Globus pallidus (tissue), 1 donor: Measurements from ENCODE around the gene USP17L10.
"Not testable (repeated sequence)": the region's sequence is repeated elsewhere in the genome, so short reads cannot be mapped to it uniquely, and the experiment has no call there.

Experiments used
- DNase-seq: peaks from one replicate; pipeline ENCODE4 v3.0.0-alpha.2; 2015; ENCODE audit warnings: low spot score

USP17L10 gene

GRCh38 chr4:9210357-9210756 is at the start of gene USP17L10:
TSS of gene USP17L10 (plus strand) at chr4:9210657. CDS start at chr4:9210657, 0 bp downstream.
- DNase-seq: not testable (repeated sequence)

- DNase-seq: not testable (repeated sequence)
Observed at GRCh38 chr4:9165990-9166389, 44.5 kb upstream of the USP17L10 start.

GRCh38 chr4:9169791-9170459 is 40.5 kb upstream of the USP17L10 start, which contains the start of gene FAM90A26:
TSS of gene FAM90A26 (plus strand) at chr4:9170409. CDS start at chr4:9173173, 2,764 bp downstream.
- DNase-seq: not testable (repeated sequence)

- DNase-seq: not testable (repeated sequence)
Observed at GRCh38 chr4:9214701-9215100, 4.2 kb downstream of the USP17L10 start.

- DNase-seq: not testable (repeated sequence)
Observed at GRCh38 chr4:9215105-9215504, 4.6 kb downstream of the USP17L10 start, which contains the start of gene USP17L11. TSS of gene USP17L11 (plus strand) at chr4:9215405. CDS start at chr4:9215405, 0 bp downstream.

- DNase-seq: not testable (repeated sequence)
Observed at GRCh38 chr4:9219852-9220251, 9.4 kb downstream of the USP17L10 start, which contains the start of gene USP17L12. TSS of gene USP17L12 (plus strand) at chr4:9220152. CDS start at chr4:9220152, 0 bp downstream.

- not testable (repeated sequence) for DNase-seq
Observed at GRCh38 chr4:9224596-9224995, 14.1 kb downstream of the USP17L10 start, which contains the start of gene USP17L13. TSS of gene USP17L13 (plus strand) at chr4:9224896. CDS start at chr4:9224896, 0 bp downstream.

- DNase-seq: not testable (repeated sequence)
Observed at GRCh38 chr4:9230249-9230648, 19.8 kb downstream of the USP17L10 start.

GRCh38 chr4:9234085-9234484 is 23.6 kb downstream of the USP17L10 start, which contains the start of gene USP17L15:
TSS of gene USP17L15 (plus strand) at chr4:9234385. CDS start at chr4:9234385, 0 bp downstream.
- DNase-seq: not testable (repeated sequence)

GRCh38 chr4:9238461-9238860 is 28.0 kb downstream of the USP17L10 start:
- not testable (repeated sequence) for DNase-seq

- DNase-seq: not testable (repeated sequence)
Observed at GRCh38 chr4:9243579-9243978, 33.1 kb downstream of the USP17L10 start, which contains the start of gene USP17L17. TSS of gene USP17L17 (plus strand) at chr4:9243879. CDS start at chr4:9243879, 0 bp downstream.

- not testable (repeated sequence) for DNase-seq
Observed at GRCh38 chr4:9247953-9248680, 37.7 kb downstream of the USP17L10 start, which contains the start of gene USP17L18. TSS of gene USP17L18 (plus strand) at chr4:9248630. CDS start at chr4:9248630, 0 bp downstream.

- DNase-seq: not testable (repeated sequence)
Observed at GRCh38 chr4:9253078-9253477, 42.6 kb downstream of the USP17L10 start, which contains the start of gene USP17L19. TSS of gene USP17L19 (plus strand) at chr4:9253378. CDS start at chr4:9253378, 0 bp downstream.

- not testable (repeated sequence) for DNase-seq
Observed at GRCh38 chr4:9257824-9258223, 47.4 kb downstream of the USP17L10 start, which contains the start of gene USP17L20. TSS of gene USP17L20 (plus strand) at chr4:9258124. CDS start at chr4:9258124, 0 bp downstream.
